Activated effector memory CD4-positive, alpha-beta T cell treated with Interleukin-2 at 50 U/mL for 16 hours (primary cell): ENCODE data around the gene ELMO1.

Source experiments
- DNase-seq: peaks from one replicate; pipeline ENCODE4 v3.0.0-alpha.2; 2020

Gene ELMO1

DNA sequence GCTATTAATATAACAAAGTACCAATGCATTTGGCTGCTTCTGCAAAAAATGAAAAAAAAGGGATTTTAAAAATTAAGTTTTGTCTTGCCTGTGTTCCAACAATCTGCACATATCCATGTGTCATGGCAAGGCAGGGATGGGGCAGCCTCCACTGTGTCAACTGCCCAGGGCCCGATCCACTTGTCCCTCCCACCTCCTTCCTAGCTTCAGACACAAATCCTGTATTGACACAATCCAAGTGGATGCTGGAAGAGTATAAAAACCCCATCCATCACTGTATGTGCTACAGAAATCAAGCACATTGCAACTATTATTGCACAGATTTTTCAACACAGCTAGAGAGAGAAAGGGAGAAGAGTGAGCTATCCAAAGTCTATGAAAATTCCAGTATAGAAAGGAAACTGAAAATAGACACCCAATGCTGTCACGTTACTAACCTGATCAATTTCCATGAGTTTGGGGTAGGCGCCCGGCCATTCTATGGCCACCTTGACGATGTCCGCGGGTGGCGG, 106.4 kb downstream of the ELMO1 start:
- DNase-seq, result no peak

DNA sequence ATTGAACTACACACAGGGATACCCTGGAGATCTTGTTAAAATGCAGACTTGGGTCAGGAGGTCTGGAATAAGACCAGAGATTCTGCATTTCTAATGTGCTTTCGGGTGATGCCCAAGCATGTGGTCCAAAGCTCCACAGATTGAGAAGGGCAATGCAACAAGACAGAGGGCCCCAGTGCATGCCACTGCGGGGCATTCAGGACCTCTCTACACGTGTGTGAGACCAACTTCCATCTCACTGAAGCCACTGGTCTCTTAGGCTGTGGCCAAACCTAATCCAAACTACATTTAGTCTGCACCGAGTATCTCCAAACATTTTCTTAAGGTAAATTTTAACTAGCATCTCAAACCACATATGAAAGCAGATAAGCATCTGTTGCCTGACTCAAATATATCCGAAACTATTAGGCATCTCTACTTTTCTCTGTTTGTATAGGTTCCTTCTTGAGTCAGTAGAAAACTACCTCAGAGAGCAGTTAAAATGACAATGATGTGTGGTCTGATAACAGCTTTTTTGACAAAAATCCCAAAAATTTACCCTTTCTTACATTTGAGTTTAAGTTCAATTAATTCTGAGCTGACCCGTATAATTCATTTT, 107.5 kb downstream of the ELMO1 start:
- DNase-seq, result no peak

GRCh38 chr7:37338966-37339365, 109.7 kb downstream of the ELMO1 start:
- no peak for DNase-seq

- no peak for DNase-seq
Measured at GRCh38 chr7:37337522-37337921, 111.1 kb downstream of the ELMO1 start.

GRCh38 chr7:37336259-37336658, 112.4 kb downstream of the ELMO1 start:
- no peak for DNase-seq

DNA sequence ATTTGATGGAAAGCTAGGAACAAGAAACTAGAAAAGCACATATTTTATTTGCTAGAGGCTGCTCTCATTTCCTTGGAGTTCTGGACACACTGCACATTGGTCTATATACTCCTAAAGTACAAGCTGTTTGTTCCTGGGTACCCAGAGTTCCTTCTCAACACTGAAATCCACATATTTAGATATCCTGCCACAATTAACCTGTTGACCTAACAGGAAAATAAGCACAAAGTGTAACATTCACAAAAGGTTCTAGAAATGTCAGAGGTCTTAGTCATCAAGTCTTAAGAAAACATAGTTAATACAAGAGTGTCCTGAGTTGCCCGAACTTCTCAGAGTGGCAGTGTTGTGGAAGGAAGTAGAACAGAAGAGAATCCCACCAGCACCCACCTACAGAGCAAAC, 115.6 kb downstream of the ELMO1 start:
- no peak for DNase-seq

DNA sequence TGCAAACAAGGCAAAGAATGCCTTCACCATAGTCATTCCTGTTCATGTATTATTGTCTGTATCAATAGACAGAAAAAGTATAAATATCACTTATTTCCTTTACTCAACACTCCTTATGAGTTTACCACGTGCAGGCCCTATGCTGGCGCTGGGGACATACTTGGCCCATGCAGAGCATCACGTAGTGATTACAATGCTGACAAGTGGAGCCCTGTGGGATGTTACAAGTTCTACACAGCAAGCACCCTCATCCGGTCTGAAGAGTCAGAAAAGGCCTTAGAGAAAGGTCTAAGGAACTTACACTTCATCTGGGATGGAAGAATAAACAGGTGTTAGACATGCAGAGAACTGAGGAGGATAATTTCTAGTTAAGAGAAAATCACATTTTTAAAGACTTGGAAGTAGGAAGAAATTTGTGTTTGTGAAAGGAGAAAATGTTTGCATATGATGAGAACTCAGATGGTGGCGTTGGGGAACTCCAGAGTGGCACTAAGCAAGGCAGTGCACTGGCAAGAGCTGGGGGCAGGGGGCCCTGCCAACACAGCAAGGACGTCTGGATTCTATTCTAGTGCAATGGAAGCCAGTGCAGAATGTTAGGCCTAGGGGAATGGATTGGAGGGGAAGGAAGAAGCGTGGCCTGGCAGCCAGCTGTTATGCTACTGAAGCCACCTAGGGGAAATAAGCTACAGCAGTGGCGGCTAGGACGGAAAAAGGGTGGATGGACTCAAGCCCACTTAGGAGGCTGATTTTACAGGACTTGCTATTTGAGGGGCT, 116.2 kb downstream of the ELMO1 start:
- no peak for DNase-seq

DNA sequence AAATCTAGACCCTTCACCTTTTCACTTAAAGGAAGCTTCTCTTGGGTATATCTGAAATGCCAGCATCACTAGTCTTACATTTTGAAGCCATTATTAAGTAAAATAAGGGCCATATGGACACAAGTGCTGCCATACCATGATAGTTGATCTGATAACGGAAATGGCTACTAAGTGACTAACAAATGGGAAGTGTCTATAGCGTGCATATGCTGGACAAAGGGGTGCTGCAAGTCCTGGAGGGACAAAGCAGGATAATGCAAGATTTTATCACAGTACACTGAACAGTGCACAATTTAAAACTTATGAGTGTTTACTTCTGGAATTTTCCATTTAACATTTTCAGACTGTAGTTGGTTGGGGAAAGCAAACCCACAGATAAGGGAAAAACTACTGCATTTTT, 117.9 kb downstream of the ELMO1 start:
- DNase-seq, result no peak

- DNase-seq, result no peak
Measured at GRCh38 chr7:37329940-37330339, 118.7 kb downstream of the ELMO1 start.

- no peak for DNase-seq
Measured at GRCh38 chr7:37327288-37327687, 121.4 kb downstream of the ELMO1 start.

GRCh38 chr7:37323966-37324365, 124.7 kb downstream of the ELMO1 start:
- no peak for DNase-seq

DNA sequence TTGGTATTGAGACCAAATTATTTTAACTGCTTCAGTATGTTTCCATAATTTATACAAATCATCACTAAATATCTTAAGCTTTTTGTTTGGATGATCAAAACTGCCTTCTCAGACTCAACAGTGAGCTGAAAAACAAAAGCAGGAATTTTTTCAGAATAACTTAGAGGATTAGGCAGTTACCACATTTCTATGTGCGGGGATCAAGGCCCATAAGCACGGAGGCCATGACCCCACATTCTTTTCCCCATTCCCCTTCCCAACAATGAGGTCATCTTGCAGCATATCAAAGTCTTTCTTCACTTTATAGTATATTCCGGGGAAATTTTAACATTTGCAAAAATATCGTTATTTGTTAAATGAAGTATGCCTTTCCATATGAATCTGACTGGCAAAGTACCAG, 125.8 kb downstream of the ELMO1 start:
- no peak for DNase-seq

- no peak for DNase-seq
Measured at GRCh38 chr7:37320848-37321468, 127.7 kb downstream of the ELMO1 start.

DNA sequence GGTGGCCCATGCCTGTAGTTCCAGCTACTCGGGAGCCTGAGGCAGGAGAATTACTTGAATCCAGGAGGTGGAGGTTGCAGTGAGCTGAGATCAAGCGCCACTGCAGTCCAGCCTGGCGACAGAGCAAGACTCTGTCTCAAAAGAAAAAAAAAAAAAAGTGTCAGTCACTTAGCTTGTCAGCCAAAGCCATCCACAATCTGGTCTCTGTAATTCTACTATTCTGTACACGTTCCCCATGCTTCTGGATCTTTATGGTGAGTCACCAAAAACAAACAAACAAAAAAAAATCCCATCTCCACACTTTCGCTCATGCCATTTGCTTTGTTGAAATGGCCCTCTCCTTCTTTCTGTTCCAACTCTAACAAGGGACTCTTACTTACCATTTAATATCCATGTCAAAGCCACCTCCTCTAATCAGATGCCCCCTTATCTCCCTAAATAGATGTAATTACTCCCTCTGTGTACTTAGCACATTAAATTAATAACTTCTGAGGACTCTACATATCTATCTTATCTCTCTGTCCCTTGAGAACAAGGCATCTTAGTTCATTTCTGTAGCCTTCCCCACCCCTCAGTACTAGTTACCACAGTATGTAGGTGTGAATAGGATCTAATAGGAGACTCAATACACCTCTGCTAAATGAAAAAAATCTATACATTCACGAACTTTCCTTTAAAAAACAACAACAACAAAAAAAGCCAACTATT, 128.4 kb downstream of the ELMO1 start:
- DNase-seq, result no peak

DNA sequence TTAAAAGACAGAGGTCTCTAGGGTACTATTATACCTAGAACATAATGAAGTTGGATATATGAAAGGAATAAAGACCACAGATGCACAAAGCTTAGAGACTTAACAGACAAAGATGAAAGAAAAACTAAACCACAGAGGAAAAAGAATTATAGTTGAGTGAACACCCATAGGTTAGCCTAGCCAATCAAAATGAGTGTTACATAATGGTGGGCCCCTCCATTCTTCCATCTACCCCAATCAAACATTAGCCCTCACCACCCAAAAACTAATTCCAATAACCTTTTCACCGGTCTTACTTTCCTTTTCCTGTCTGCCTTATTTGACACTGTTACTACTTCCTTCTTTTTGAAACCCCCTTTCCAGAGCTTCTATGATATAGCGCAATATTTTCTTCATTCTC, 130.1 kb downstream of the ELMO1 start:
- no peak for DNase-seq

- no peak for DNase-seq
Measured at GRCh38 chr7:37315772-37316715, 132.6 kb downstream of the ELMO1 start.

- no peak for DNase-seq
Measured at GRCh38 chr7:37312608-37313007, 136.1 kb downstream of the ELMO1 start.

DNA sequence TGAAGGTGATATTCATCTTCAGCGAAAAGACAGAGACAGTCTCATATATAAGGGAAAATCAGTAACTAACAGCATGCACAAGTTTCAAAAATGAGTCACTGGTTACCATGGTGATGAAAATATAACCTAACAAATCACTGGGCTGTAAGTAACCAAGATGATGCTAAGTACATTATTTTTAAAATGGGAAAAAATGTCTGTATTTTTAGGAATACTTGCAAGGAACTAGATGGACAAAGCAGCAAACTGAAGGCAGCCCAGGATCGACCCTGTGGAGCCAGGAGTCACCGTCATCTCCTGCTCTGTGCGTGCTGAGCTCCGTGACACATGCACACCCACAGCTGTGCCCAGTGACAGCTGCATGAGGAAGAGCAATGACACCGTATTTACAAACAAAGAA, 137.3 kb downstream of the ELMO1 start:
- no peak for DNase-seq

- DNase-seq, result no peak
Measured at GRCh38 chr7:37310327-37311080, 138.2 kb downstream of the ELMO1 start.

- DNase-seq, result no peak
Measured at GRCh38 chr7:37309493-37309892, 139.2 kb downstream of the ELMO1 start.

GRCh38 chr7:37304921-37305320, 143.7 kb downstream of the ELMO1 start:
- DNase-seq, result no peak

- no peak for DNase-seq
Measured at GRCh38 chr7:37297546-37297945, 151.1 kb downstream of the ELMO1 start.
